Midbrain (tissue), 1 donor: ENCODE results near the gene NAA11.

Source experiments
- DNase-seq: peaks from one replicate; lab custom pipeline; 2025; lab: John Stamatoyannopoulos, UW

The NAA11 gene

DNA sequence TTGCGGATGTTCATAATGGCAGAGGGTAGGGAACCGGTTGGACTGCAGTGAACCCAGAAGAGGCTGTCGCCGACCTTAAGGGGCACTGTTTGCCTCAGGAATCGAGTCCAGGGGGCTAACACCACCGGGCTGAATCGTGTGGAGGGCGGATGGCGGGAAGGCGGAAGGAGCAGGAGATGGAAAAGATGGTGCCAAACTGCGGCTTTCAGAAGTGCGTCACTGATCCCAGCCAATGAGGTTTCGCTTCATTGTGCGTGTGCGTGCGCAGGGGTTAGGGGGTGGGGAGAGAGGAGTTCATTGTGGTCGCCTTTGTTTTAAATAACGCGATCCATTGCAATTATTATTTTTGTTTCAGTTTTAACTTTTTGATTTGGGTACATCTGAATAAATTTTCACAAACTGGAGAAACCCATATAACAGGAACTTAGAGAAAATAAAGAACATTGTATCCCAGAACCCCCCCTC lies at the start of gene NAA11:
Gene NAA11, minus strand, starts transcription at position 198 of the 465 bp plus-strand sequence. Its CDS starts 184 bp downstream, at position 14.
- no peak for DNase-seq

DNA sequence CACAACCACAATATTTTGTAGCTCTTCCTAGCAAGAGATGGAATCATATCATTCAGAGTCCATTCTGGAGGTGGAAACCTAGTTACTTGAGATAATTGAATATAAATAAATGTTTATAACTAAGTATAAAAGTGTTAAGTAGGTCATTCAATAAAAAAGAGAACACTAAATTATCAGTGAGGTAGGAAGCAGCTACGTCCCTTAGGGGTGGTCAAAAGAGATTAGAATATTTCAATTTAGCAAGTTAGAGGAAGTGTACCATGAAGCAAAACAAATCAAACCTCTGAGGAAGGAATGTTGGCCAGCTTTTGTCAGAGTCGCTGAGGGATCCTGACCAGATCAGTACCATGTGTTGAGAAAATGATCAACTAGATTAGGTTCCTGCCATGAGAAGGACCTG lies 44.2 kb upstream of the NAA11 start:
- DNase-seq = no peak

DNA sequence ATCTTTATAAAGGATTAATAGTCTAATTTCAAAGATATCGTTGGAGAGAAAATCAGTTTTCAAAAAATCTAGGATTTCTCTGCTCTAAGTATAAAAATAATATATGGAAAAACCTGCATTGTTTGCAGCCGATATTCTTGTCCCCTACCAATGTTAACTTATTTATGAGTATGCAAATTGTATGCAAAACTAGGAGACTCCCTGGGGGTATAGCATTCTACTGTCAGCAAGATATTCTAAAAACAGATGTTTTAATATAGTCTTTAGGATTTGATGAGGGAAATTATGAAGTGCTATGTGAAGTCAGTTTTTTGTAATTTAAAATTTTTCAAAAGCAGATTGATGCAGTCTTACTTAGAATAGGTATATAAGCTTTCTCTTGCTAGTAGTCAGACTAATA lies 41.2 kb upstream of the NAA11 start:
- DNase-seq = no peak

DNA sequence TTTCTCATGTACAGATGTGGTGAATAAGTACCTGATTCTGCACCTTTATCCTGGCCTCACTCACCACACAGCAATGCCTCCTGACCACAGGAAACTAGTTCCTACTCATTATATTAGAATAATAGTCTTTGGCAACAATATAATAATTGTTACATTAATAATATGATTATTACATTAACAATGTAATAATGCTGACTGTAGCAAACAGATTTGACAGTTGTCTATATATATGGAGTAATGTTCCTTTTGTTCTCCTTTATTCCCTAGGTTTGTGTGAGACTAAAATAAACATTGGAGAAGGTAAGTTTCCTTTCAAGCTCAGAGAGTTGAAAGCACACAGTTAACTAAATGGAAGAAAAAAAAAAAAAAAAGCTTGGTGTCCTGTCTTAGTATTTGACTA lies 40.6 kb upstream of the NAA11 start:
- DNase-seq = no peak

DNA sequence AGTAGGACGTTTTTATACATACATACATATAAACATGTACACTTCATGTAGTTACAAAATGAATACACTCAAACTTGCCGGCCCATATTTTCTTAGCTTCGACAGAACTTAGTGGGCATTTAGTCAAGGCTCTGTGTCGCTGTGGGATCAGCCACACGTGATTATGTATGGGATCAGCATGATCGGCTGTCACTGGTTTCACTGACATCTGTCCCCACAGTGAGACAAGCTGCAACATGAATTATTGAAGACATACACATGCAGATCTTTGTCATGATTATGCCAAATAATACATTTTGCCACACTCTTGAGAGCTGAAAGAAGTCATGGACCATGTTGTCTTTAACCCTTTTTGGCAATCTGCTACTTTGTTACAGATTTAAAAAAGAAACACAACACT lies 38.2 kb upstream of the NAA11 start:
- no peak for DNase-seq

DNA sequence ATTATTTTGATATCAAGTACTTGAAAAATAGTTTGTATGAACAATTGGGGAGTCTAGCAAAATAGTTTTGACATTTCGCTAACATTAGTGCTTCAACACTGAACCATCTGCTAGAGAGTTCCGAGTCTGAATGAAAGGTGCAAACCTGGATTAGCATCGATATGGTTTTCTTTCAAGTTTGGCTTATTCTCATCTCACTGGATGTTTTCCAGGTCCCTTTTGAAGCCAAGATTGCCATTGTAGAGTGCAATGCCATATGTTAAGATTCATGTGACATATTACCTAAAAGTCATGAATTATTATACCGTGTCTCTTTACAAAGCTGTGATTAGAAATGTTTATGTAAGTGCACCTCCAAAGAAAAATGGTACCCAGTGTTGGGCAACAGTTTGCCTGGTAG lies 36.8 kb upstream of the NAA11 start:
- no peak for DNase-seq

DNA sequence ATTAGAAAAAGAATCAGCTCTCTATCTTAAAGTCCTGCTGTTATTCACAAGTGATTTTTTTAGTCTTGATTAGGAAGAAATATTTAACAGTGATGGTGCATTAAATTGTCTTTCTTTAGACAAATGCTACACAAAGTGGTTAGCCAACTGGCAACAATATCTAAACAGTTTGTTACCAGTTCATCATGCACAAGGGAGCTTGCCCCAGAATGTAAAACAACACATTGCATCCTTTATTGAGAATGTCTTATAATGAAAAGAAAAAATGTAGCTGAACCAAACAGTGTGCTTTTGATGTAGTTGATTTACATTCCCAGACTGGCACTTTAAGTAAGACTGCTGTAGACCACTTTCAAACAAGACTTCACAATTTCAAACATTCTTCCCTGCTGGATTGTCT lies 34.1 kb upstream of the NAA11 start:
- no peak for DNase-seq

DNA sequence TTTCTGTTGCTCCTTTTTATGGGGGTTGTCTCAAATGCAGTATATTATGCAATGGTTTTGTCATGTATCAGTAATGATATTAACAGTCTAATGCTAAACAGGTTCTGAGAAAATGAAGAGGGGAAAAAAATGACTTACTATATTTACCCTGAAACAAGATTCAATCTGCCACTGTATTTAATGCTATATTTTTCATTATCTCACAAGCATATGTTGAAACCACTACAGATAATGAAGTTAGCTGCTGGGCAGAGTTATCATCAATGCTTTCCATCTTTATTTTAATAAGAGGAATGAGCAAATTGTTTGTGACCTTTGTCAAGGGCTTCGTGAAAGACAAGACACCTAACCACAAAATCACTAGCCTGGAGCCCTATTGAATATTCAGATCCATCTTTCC lies 32.6 kb upstream of the NAA11 start:
- DNase-seq = no peak

DNA sequence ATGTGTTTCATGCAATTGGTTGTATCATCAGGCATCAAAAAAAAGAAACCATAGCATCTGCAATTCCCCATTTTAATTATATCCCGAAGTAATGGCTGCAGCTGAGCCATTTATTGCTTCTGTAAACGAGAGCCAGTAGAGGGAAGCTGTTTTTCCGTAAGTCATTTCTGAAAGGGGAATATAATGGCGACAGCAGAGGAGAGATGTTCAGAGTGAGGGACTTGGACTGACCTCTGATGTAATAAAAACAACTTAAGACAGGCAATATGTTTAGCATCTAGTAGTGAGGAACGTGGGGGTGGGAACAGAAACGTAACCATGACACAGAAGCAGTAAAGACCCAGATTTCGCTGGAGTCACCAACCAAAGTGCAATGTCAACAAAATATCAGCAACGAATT lies 31.5 kb upstream of the NAA11 start:
- no peak for DNase-seq

DNA sequence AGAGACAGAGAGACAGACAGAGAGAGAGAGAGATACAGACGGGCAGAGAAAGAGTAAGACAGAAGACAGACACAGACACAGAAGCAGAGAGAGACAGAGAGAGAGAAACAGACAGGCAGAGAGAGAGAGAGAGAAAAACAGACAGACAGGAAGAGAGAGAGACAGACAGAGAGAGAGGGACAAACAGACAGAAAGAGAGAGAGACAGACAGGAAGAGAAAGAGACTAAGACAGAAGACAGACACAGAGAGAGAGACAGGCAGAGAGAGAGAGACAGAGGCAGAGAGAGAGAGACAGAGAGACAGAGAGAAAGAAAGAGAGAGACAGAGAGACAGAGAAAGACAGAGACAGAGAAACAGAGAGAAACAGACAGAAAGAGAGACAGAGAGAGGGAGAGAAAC lies 27.2 kb upstream of the NAA11 start:
- DNase-seq = no peak

DNA sequence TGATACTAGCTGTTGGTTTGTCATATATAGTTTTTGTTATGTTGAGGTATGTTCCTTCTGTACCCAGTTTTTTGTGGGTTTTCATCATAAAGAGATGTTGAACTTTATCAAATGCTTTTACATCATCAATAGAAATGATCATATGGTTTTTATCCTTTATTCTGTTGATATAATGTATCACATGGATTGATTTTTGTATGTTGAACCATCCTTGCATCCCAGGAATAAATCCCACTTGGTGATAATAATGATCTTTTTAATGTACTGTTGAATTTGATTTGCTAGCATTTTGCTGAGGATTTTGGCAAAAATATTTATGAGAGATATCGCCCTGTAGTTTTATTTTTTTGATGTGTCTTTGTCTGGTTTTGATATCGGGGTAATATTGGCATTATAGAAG lies 22.5 kb upstream of the NAA11 start:
- no peak for DNase-seq

DNA sequence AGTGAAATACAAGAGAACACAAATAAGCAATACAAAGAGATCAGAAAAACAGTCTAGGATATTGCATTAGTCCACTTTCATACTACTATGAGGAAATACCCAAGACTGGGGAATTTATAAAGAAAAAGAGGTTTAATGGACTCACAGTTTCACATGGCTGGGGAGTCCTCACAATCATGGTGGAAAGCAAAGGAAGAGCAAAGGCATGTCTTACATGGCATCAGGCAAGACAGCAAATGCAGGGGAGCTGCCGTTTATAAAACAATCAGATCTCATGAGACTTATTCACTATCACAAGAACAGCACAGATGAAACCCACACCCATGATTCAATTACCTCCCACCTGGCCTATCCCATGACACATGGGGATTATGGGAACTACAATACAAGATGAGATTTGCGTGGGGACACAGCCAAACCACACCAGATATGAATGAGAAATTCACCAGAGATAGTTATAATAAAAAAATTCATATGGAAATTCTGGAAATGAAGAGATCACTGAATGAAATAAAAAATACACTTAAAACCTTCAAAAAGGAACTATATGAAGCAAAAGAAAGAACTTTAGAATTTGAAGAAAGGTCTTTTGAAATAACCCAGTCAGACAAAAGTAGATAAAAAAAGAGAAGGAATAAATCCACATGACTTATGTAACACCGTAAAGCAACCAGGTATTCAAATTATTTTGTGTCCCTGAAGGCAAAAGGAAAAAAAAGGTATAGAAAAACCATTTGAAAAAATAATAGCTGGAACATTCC lies 16.2 kb upstream of the NAA11 start:
- DNase-seq = no peak

DNA sequence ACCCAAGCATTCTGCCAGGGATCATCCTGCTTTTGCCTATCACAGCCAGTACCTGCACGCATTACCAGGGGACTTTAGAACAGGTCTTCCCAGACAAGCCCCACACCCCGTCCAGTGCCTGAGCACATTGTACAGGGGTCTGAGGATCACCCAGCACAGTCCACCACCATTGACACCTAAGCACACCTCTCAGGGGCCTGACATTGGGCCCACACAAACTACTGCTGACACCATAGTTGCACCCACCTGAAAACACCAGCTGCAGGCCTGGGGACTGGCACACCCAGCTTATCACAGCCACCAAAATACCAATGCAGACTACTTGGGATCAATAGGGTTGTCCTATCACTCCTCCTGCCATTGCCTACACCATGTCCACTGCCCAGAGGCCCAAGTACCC lies 14.7 kb upstream of the NAA11 start:
- no peak for DNase-seq

DNA sequence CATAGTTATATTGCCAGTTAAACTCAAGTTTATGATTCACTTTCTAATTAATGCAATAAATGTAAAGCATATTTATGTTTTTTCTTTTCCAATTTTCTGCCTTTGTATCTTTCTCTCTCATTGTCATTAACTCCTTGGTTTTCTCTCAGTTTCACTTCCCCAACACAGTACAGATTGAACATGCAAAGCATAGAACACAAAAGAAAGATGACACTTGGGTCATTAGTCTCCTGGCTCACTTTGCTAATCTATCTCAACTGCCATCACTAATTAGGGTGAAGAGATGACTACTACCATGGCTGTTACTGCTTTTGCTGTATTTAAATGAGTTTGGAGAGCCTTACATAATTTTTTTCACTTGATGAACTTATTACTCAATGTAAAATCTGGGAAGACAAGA lies 12.3 kb upstream of the NAA11 start:
- DNase-seq = no peak

DNA sequence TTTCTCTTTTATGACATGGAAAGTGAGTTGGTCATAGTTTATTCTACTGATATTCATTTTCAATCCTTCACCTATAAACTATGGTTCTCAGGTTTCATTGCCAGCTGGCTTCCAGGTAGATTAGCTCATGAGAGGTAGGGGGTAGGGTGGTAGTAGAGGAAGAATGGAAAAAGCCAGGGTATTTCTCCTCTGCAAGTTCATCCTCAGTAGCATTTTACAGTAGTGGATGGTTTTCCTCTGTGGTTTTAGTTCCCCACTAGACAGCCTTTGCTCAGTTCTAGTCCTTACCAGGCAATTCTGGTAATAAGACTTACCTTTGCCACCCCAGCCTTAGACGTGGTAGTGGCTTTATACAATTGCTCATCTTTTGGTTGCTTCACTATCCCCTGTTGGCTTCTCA lies 8.9 kb upstream of the NAA11 start:
- DNase-seq = no peak

DNA sequence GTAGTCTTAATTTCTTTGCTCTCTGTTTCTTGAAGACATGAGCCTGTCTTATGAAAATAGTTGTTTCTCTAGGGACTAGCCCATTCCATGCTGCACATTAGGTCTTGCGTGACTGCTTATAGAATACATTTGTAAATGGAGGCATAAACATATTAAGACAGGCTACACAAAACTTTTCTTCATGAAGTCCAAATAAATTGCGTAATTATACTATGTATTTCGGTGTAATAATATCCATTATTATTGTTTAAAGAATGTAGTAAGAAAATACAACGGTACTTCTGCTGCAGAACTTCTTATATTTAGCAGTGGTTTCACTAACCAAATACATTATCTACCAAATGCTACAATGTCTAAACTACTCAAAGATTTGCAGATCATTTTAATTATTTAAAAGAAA lies 8.5 kb upstream of the NAA11 start:
- no peak for DNase-seq

DNA sequence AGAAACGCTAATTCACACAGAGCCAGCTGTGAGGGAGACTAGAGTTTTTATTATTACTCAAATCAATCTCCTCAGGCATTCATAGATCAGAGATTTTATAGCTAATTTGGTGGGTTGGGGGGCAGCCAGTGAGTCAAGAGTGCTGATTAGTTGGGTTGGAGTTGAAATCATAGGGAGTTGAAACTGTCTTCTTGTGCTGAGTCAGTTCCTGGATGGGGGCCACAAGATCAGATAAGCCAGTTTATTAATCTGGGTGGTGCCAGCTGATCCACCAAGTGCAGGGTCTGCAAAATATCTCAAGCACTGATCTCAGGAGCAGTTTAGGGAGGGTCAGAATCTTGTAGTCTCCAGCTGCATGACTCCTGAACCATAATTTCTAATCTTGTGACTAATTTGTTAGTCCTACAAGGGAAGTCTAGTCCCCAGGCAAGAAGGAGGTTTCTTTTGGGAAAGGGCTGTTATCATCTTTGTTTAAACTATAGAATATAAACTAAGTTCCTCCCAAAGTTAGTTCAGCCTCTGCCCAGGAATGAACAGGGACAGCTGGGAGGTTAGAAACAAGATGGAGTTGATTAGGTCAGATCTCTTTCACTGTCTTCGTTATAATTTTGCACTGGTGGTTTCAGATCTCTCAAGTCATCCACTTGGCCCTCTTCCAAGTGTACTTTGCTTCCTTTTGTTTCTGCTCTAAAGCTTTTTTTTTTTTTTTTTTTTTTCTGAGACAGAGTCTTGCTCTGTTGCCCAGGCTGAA lies 5.4 kb upstream of the NAA11 start:
- no peak for DNase-seq

DNA sequence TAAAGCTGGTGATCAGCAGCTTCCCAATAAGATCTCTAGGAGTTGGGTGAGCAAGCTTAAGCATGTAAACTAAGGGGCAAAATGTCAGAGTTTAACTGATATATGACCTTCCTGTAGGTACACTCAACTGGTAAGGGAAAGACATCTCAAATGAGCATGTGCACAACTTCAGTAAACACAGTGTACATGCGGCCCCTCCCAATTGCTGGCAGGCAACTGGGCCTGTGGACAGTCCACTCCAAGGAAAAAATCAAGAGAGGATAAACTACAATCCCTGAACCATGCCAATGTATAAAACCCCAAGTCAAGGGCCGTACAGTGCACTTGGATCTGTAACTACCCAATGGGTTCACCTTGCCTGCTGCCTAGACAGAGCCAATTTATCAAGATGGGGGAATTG lies 4.9 kb upstream of the NAA11 start:
- DNase-seq = no peak

DNA sequence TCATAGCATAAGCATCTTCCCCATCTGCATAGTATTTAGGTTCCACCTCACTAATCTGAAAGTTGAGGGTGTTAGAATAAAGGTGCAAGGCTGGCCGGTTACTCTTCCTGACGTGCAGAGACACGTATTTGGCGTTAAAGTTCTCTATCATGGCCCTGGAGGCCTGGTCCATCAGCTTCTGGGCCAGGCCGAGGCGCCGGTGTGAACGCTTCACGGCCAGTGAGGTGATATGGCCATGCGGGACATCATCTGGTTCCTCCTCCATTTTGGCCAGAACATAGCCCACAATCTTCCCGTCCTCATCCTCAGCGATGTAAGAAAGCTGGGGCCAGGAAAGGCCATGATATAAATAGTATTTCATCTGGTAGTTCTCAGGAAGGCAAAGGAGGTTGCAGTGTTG lies 425 bp downstream of the NAA11 start:
- no peak for DNase-seq

DNA sequence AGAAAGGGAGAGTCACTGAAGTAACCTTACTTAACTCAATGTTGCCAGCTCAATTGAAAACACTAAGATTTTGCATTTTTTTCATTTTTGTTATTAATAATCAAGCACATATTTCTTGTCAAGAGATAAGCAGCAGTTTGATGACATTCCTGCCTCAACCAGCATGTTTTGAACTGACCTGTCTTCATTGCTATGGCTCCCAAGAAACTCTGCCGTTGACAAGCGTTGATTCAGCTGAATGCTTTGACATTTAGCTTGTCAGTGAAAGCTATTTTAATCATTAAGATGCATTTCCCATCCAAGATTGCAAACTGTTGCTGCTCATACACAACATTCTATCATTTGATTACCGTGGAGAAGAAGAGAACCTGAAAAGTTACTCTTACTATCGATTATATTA lies 5.9 kb downstream of the NAA11 start:
- DNase-seq = no peak

DNA sequence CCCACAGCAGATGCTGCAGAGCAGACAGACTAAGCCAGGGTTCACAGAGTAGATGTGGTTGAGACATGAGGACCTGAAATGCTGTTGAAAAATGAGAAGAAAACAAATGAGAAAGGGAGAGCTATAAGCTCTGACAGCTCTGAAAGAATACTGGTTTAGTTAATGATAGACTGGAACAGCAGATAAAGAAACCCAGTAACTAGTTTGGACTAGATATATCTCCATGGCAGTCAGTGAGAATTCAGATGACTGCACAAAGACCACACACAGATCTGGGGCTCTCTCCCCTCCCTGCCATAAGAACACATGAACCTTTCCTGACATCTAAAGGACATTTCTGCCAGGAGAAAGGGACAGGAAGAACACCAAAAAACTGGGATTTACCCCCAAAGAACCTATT lies 8.2 kb downstream of the NAA11 start:
- DNase-seq = no peak

DNA sequence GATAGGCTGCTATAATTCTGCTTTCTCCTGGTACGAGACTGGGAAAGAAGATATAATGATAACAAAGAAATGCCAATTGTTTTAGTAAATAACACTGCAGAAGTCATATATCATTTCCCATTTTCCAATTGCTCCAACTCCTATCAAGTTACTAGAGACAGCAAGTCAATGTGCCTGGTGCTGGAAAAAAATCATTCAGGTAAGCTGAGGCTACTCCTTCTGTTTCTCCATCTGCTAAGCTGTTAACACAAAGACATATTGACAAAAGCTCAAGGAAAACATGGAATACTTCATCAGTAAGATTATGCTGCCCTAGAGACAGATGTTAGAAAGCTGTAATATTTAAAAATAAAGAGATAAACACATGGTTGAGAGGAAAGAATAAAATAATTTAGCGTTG lies 10.0 kb downstream of the NAA11 start:
- no peak for DNase-seq

DNA sequence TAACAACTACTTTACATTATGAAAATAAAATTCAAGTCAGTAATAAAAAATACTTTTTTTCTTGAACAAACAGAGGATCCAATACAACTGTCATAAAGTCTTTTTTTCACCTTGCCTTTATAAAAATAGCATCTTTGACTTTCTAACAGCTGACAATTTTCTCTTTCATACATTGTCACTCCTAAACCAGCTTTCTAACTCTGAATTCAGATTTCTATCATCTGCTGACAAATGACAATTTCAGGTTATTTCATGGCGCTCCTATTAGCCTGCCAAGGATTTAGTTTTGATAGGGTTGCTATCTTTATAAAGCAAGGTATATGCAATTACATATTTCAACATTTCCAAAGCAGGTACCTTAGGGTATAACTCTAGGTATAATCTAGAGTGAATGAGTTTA lies 14.6 kb downstream of the NAA11 start:
- DNase-seq = no peak

DNA sequence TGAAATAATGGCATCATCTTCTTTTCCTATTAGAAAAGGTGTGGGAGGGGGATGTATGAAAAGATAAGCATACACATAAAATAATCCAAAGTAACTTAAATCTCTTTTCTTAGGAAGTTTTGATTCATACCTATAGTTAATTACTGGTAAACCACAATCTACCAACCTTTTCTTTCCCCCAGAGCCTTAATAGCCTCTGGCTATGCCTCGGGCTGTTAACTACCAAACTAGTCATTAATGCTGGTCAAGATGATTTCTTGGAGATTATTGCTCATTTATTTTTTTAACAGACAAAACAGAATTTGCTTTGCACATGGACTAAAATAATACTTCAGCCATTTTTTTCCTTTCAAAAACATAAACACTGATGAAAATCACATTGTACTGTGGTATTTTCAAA lies 16.9 kb downstream of the NAA11 start:
- no peak for DNase-seq
